GM12878 (cell line): ENCODE results near the gene FAM72A. TPM values are rescaled to one million over a fixed set of nuclear protein-coding genes. Genes with fewer than 3 reads are reported as not detected.
"Not testable (repeated sequence)": the region's sequence is repeated elsewhere in the genome, so short reads cannot be mapped to it uniquely, and the experiment has no call there.

Source experiments
- ATAC-seq: fragments of 200-7000 bp; cut with Tn5 transposase; 3 replicates; pipeline ENCODE4 v1.9.1; 2020; ENCODE audit warnings: mild to moderate bottlenecking, moderate library complexity
- Bru-seq: library from RNA; stranded (reverse); fragments of 400-500 nt; gene quantifications from one replicate; lab custom pipeline; 2021; lab: Mats Ljungman, UMichigan
- BruChase-seq, 2 experiments: library from RNA; stranded (reverse); fragments of 400-500 nt; gene quantifications; one replicate each; lab custom pipeline; 2021; lab: Mats Ljungman, UMichigan
- BruUV-seq: library from RNA; stranded (reverse); fragments of 400-500 nt; replicated peaks from 2 replicates; lab custom pipeline; 2021; lab: Mats Ljungman, UMichigan
- CTCF ChIA-PET: fragments of 300-600 bp; sonication (Branson Sonifier 250); formaldehyde crosslinking; extraction: SDS; loops from one replicate; lab custom pipeline; 2021; ENCODE audit warnings: inconsistent platforms; lab: Yijun Ruan, JAX
- POLR2A ChIA-PET: fragments of 350-600 bp; formaldehyde crosslinking; extraction: SDS; loops from one replicate; lab custom pipeline; 2021; ENCODE audit warnings: inconsistent platforms; lab: Charles Lee
- RAD21 ChIA-PET: fragments of 300-600 bp; sonication (Branson Sonifier 250); formaldehyde crosslinking; loops from one replicate; lab custom pipeline; 2023; ENCODE audit warnings: antibody characterized with exemption; ENCODE audit not compliant: unreplicated experiment; lab: Charles Lee
- SMC1A ChIA-PET: fragments of 300-600 bp; sonication (Branson Sonifier 250); formaldehyde crosslinking; loops from one replicate; lab custom pipeline; 2023; ENCODE audit not compliant: unreplicated experiment, uncharacterized antibody; lab: Charles Lee
- DNase-seq: peaks from one replicate; pipeline ENCODE4 v3.0.0-alpha.2; 2011; ENCODE audit warnings: low read depth, low spot score
- FAIRE-seq: peaks from 3 replicates; lab custom pipeline; 2011; peaks lifted over from hg19 to GRCh38; lab: Jason Lieb, UNC
- H2AFZ ChIP-seq: 2 replicates; pipeline ENCODE4 v1.6.0; 2011; ENCODE audit warnings: low read depth, low read length, control low read depth; ENCODE audit not compliant: control insufficient read depth
- H3K27ac ChIP-seq: 2 replicates; pipeline ENCODE4 v1.5.1; 2011; ENCODE audit warnings: control low read depth; ENCODE audit not compliant: control insufficient read depth, insufficient read depth
- H3K27me3 ChIP-seq, 2 experiments: replicated peaks in 1 of 2; 2 replicates each; pipeline versions ENCODE4 v1.6.0 to v1.6.1; 2011; ENCODE audit warnings: low read length in 1 of 2; ENCODE audit not compliant: control insufficient read depth in 2 of 2, insufficient read depth in 2 of 2
- H3K36me3 ChIP-seq, 2 experiments: 2 replicates each; pipeline ENCODE4 v1.5.1; 2011; ENCODE audit warnings: low read length in 1 of 2; ENCODE audit not compliant: control insufficient read depth in 2 of 2, insufficient read depth in 2 of 2
- H3K4me1 ChIP-seq: 2 replicates; pipeline ENCODE4 v1.6.1; 2011; ENCODE audit warnings: mild to moderate bottlenecking, low read length, moderate library complexity, mixed read lengths; ENCODE audit not compliant: control insufficient read depth, insufficient read depth
- H3K4me2 ChIP-seq: 2 replicates; pipeline ENCODE4 v1.6.0; 2011; ENCODE audit warnings: control low read depth; ENCODE audit not compliant: control insufficient read depth, insufficient read depth
- H3K4me3 ChIP-seq: fragments of 200-600 bp; sonication (generic); 2 replicates; pipeline ENCODE4 v1.5.1; 2016
- H3K79me2 ChIP-seq: 2 replicates; pipeline ENCODE4 v1.6.0; 2011; ENCODE audit warnings: low read length; ENCODE audit not compliant: control insufficient read depth, insufficient read depth
- H3K9ac ChIP-seq: 2 replicates; pipeline ENCODE4 v1.8.0; 2011; ENCODE audit warnings: low read length, control low read depth, mixed read lengths; ENCODE audit not compliant: control insufficient read depth, insufficient read depth
- H3K9me3 ChIP-seq: replicated peaks from 3 replicates; pipeline ENCODE4 v1.5.1; 2011; ENCODE audit warnings: mild to moderate bottlenecking, low read length; ENCODE audit not compliant: control insufficient read depth, insufficient read depth
- H4K20me1 ChIP-seq: 2 replicates; pipeline ENCODE4 v1.6.0; 2011; ENCODE audit not compliant: control insufficient read depth, insufficient read depth
- ATF7 ChIP-seq: fragments of 450-650 bp; IDR thresholded peaks from 2 replicates; pipeline ENCODE4 v1.6.1; 2016; ENCODE audit warnings: low read depth, mild to moderate bottlenecking
- BHLHE40 ChIP-seq, 2 experiments: fragments of 450-650 bp in 1 of 2; IDR thresholded peaks; 2 replicates each; pipeline ENCODE4 v1.6.1; 2011 to 2017; ENCODE audit warnings: low read depth in 2 of 2, borderline replicate concordance in 1 of 2, improper control_type of control experiment in 1 of 2, low read length in 1 of 2, mild to moderate bottlenecking in 1 of 2
- CEBPZ ChIP-seq: fragments of 150-350 bp; IDR thresholded peaks from 2 replicates; pipeline ENCODE4 v1.6.1; 2016; ENCODE audit warnings: low read depth, low read length
- CHD2 ChIP-seq: IDR thresholded peaks from 2 replicates; pipeline ENCODE4 v1.6.1; 2011; ENCODE audit warnings: low read depth, low read length, improper control_type of control experiment, borderline replicate concordance
- CREB1 ChIP-seq: IDR thresholded peaks from 2 replicates; pipeline ENCODE4 v1.6.1; 2012; ENCODE audit warnings: low read depth, mild to moderate bottlenecking, inconsistent platforms
- FOS ChIP-seq: IDR thresholded peaks from 3 replicates; pipeline ENCODE4 v1.6.1; 2011; ENCODE audit warnings: borderline replicate concordance; ENCODE audit not compliant: insufficient read length; ENCODE audit errors: extremely low read depth
- HDGF ChIP-seq: fragments of 450-650 bp; IDR thresholded peaks from 2 replicates; pipeline ENCODE4 v1.6.1; 2016; ENCODE audit warnings: antibody characterized with exemption
- IRF3 ChIP-seq: fragments of 450-650 bp; IDR thresholded peaks from 2 replicates; pipeline ENCODE4 v1.6.1; 2014; ENCODE audit warnings: mild to moderate bottlenecking
- NFYB ChIP-seq: IDR thresholded peaks from 2 replicates; pipeline ENCODE4 v1.6.1; 2011; ENCODE audit warnings: low read depth, mild to moderate bottlenecking, low read length, improper control_type of control experiment, moderate library complexity; ENCODE audit not compliant: insufficient read depth
- RFX5 ChIP-seq: IDR thresholded peaks from 2 replicates; pipeline ENCODE4 v1.6.1; 2011; ENCODE audit warnings: low read depth, low read length, improper control_type of control experiment
- SP1 ChIP-seq: IDR thresholded peaks from one replicate; pipeline ENCODE4 v1.6.1; 2011; ENCODE audit warnings: low read depth, low read length
- WGBS: methylation state at CpG from one replicate; pipeline ENCODE4 v1.1.6; 2016; ENCODE audit warnings: low lambda C conversion rate; ENCODE audit not compliant: insufficient replicate concordance, insufficient coverage; ENCODE audit errors: missing lambda C conversion rate; 5-methylcytosine and 5-hydroxymethylcytosine counted together
- in situ Hi-C: fragments of 300-500 bp; cut with MboI; formaldehyde crosslinking; loops from 9 replicates; pipeline ENCODE4 v1.14.3; 2018; ENCODE audit warnings: mixed read lengths
- intact Hi-C: fragments of 100-400 bp; cut with micrococcal nuclease; formaldehyde crosslinking; loops from one replicate; pipeline ENCODE4 v1.14.2; 2022; ENCODE audit not compliant: unreplicated experiment
- long read RNA-seq, 2 experiments: library from polyadenylated mRNA; unstranded; transcript quantifications; one replicate each; pipeline ENCODE4 v2.0.0, GENCODE V29; 2019 to 2020
- polyA minus RNA-seq, 3 experiments: library from RNA; depleted of rRNA, polyadenylated mRNA; stranded (reverse); fragments of >200 nt; gene quantifications; 2 replicates each; pipeline ENCODE4 v1.2.3, GENCODE V29; 2011
- polyA plus RNA-seq, 11 experiments: library from polyadenylated mRNA; depleted of rRNA in 4 of 11; unstranded in 6 of 11; stranded (reverse) in 5 of 11; fragments of >200 nt; fragmentation: Nextera tagmentation in 4 of 11; fragmentation: Illumina TruSeq in 1 of 11; extraction: Ambion mirVana in 4 of 11; extraction: Trizol in 1 of 11; gene quantifications; 1 replicate in 1 of 11; 2 replicates in 10 of 11; pipeline versions ENCODE4 v1.2.1 to v1.2.3, GENCODE V29; 2011 to 2016; ENCODE audit warnings: inconsistent platforms in 2 of 11, missing spikeins in 2 of 11, low read depth in 1 of 11
- total RNA-seq, 4 experiments: library from RNA; depleted of rRNA in 3 of 4; stranded (reverse); fragments of >200 nt in 3 of 4; fragmentation: Illumina TruSeq in 1 of 4; extraction: Trizol in 1 of 4; gene quantifications; 2 replicates each; pipeline versions ENCODE4 v1.2.1 to v1.2.3, GENCODE V29; 2013 to 2021
- TF ChIP-seq, protein P1 (sequence below): fragments of 450-650 bp; IDR thresholded peaks from 2 replicates; pipeline ENCODE4 v1.6.1; 2017; ENCODE audit warnings: mild to moderate bottlenecking, low read depth, inconsistent platforms; ENCODE audit not compliant: poor library complexity, severe bottlenecking

FAM72A gene
- total RNA-seq (2013; cell fraction: nucleolus; rRNA removed) = 12.2 and 13.6 TPM in 2 replicates
- 12.8 and 14.1 TPM in 2 replicates for total RNA-seq (2014; rRNA removed)
- total RNA-seq (2014; rRNA removed; fragmentation: Illumina TruSeq; extraction: Trizol) = 17.4 and 19.3 TPM in 2 replicates
- 14.2 and 15.0 TPM in 2 replicates for total RNA-seq (2021)
- 3.1 TPM for polyA plus RNA-seq (2011; ENCODE audit: low read depth)
- 36.7 and 49.1 TPM in 2 replicates for polyA plus RNA-seq (2011; rRNA removed)
- 19.4 and 23.0 TPM in 2 replicates for polyA plus RNA-seq (2011; cell fraction: cytosol; rRNA removed)
- polyA plus RNA-seq (2011; cell fraction: nucleus; rRNA removed) = 19.2 and 26.0 TPM in 2 replicates
- polyA plus RNA-seq (2012) = 6.1 and 10.7 TPM in 2 replicates
- polyA plus RNA-seq (2014; fragmentation: Illumina TruSeq; extraction: Trizol) = 22.5 and 30.6 TPM in 2 replicates
- polyA plus RNA-seq (2014; fragmentation: Nextera tagmentation; extraction: Ambion mirVana) = 10 to 100 TPM in 1 of 2 experiments, 1 to 10 TPM in 1; 7.5 to 10.2 TPM
- 15.7 and 19.7 TPM in 2 replicates for polyA plus RNA-seq (2014; rRNA removed)
- 10 to 100 TPM; 25.7 to 28.3 TPM for polyA plus RNA-seq (2016; fragmentation: Nextera tagmentation; extraction: Ambion mirVana)
- 34.9 and 43.5 TPM in 2 replicates for polyA minus RNA-seq (2011; rRNA and poly(A)+ RNA removed)
- polyA minus RNA-seq (2011; cell fraction: cytosol; rRNA and poly(A)+ RNA removed) = 9.0 and 10.8 TPM in 2 replicates
- 12.8 and 17.7 TPM in 2 replicates for polyA minus RNA-seq (2011; cell fraction: nucleus; rRNA and poly(A)+ RNA removed)
- percentile 49 among the genes with signal in this experiment for Bru-seq, nascent RNA
- percentile 53 among the genes with signal in this experiment for BruChase-seq, experiment 1, labeled RNA remaining after a 6-hour chase
- percentile 52 among the genes with signal in this experiment for BruChase-seq, experiment 2, labeled RNA remaining after a 2-hour chase
- long read RNA-seq, experiment 1, transcript FAM72A-202 (4 exons, 2,398 nt) = major isoform, 12 of 13 reads
- long read RNA-seq, experiment 1, partial matches to known transcripts = 0 of 13 reads
- long read RNA-seq, experiment 1, other reads (novel, unspliced or antisense) = 1 of 13 reads
- long read RNA-seq, experiment 2, transcript FAM72A-202 (4 exons, 2,398 nt) = major isoform, 10 of 16 reads
- long read RNA-seq, experiment 2, partial matches to known transcripts = 2 of 16 reads
- long read RNA-seq, experiment 2, other reads (novel, unspliced or antisense) = 2 of 16 reads

GRCh38 chr1:206202789-206203363 is at the start of gene FAM72A:
FAM72A (minus strand) TSS chr1:206202839; CDS start chr1:206202025, 814 bp downstream.
- CTCF ChIA-PET, intact Hi-C loops, POLR2A ChIA-PET, H3K9me3 ChIP-seq, H3K4me1 ChIP-seq, in situ Hi-C loops, H3K27me3 ChIP-seq, H3K36me3 ChIP-seq, RAD21 ChIA-PET, H3K27ac ChIP-seq, H3K4me2 ChIP-seq, SMC1A ChIA-PET, H3K9ac ChIP-seq, H4K20me1 ChIP-seq, H3K79me2 ChIP-seq, BruUV-seq: not testable (repeated sequence)
- peak; percentile 88 for ATAC-seq
- H2AFZ ChIP-seq = peak within 1 kb of the TSS; percentile 44
- WGBS = 2% methylated on average over 17 of the region's 36 CpGs
- FAIRE-seq = peak; percentile 49
- peak; percentile 99 for DNase-seq
- H3K4me3 ChIP-seq = peak within 1 kb of the TSS; percentile 46; the same call in 1 of the 2 replicates
- peak in 1 of 2 experiments; percentile 64; a peak in 2 of 4 replicates for TF ChIP-seq BHLHE40 (IDR thresholded peaks at IDR 0.05; ENCODE audit: borderline replicate concordance in 1 of 2, low read depth in 2 of 2, low read length in 1 of 2)
- TF ChIP-seq CREB1 = peak; percentile 50; the same call in 1 of the 2 replicates
- TF ChIP-seq, protein P1, sequence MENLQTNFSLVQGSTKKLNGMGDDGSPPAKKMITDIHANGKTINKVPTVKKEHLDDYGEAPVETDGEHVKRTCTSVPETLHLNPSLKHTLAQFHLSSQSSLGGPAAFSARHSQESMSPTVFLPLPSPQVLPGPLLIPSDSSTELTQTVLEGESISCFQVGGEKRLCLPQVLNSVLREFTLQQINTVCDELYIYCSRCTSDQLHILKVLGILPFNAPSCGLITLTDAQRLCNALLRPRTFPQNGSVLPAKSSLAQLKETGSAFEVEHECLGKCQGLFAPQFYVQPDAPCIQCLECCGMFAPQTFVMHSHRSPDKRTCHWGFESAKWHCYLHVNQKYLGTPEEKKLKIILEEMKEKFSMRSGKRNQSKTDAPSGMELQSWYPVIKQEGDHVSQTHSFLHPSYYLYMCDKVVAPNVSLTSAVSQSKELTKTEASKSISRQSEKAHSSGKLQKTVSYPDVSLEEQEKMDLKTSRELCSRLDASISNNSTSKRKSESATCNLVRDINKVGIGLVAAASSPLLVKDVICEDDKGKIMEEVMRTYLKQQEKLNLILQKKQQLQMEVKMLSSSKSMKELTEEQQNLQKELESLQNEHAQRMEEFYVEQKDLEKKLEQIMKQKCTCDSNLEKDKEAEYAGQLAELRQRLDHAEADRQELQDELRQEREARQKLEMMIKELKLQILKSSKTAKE = peak; percentile 66
- 0 out of 2 replicates have a peak, but pooled peaks have one; percentile 33 for TF ChIP-seq ATF7
- TF ChIP-seq CEBPZ = peak; percentile 73
- 0 out of 2 replicates have a peak, but pooled peaks have one; percentile 59 for TF ChIP-seq HDGF
- TF ChIP-seq RFX5 = 0 out of 2 replicates have a peak, but pooled peaks have one; percentile 53
- peak; percentile 89 for TF ChIP-seq SP1
- TF ChIP-seq NFYB = peak; percentile 78
- TF ChIP-seq CHD2 = 0 out of 2 replicates have a peak, but pooled peaks have one; percentile 59
- peak; percentile 89 for TF ChIP-seq IRF3
- TF ChIP-seq FOS = peak; percentile 39
